ENCODE data around the gene HPX.
A peak's percentile ranks its signal among the peaks of the same experiment; 100 is the strongest.

- TF ChIP-seq POLR2A (IDR thresholded peaks at IDR 0.05) (no peak), CTCF (IDR thresholded peaks at IDR 0.05) (peak; percentile 71 to 88 (median 84))
Measured at GRCh38 chr11:6443269-6444003, 2.6 kb upstream of the HPX start.

Data from adrenal gland (tissue), 5 donors.